ENCODE data around the gene MEPCE. TPM values are rescaled to one million over a fixed set of nuclear protein-coding genes. Genes with fewer than 3 reads are reported as not detected.

Gene MEPCE
- total and polyA plus RNA-seq, 9 of the 15 experiments (the other 6 are each of a cell fraction or from before 2014, with no cell fraction given), result 10.9 to 76.3 (median 44.1) TPM

DNA sequence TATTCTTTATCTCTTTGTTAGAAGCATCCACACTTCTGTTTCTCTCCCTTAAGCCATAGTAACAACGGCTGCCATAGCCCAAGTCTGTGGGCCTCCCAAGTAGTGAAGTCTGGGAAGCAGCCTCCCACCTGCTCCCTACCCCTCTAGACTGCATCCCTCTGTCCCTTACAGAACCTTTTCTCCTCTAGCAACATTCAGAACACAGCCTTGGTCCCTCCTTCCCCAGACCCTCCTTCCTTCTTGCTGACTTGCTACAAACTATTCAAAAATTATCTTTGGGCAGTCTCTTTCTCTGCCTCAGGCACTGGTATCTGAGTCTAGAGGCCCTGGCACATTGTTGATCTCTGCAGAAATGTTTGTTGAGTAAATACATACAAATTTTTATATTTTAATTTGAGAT lies 51.8 kb downstream of the MEPCE start:
- no peak for TF ChIP-seq NFYB (IDR thresholded peaks at IDR 0.05; ENCODE audit: extremely low read depth, insufficient read length)
- TF ChIP-seq, protein P1, sequence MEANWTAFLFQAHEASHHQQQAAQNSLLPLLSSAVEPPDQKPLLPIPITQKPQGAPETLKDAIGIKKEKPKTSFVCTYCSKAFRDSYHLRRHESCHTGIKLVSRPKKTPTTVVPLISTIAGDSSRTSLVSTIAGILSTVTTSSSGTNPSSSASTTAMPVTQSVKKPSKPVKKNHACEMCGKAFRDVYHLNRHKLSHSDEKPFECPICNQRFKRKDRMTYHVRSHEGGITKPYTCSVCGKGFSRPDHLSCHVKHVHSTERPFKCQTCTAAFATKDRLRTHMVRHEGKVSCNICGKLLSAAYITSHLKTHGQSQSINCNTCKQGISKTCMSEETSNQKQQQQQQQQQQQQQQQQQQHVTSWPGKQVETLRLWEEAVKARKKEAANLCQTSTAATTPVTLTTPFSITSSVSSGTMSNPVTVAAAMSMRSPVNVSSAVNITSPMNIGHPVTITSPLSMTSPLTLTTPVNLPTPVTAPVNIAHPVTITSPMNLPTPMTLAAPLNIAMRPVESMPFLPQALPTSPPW (CRISPR knock-in tag; IDR thresholded peaks at IDR 0.05), result no peak
- no peak for TF ChIP-seq GABPB1 (CRISPR knock-in tag; IDR thresholded peaks at IDR 0.05)
- TF ChIP-seq, protein P2, sequence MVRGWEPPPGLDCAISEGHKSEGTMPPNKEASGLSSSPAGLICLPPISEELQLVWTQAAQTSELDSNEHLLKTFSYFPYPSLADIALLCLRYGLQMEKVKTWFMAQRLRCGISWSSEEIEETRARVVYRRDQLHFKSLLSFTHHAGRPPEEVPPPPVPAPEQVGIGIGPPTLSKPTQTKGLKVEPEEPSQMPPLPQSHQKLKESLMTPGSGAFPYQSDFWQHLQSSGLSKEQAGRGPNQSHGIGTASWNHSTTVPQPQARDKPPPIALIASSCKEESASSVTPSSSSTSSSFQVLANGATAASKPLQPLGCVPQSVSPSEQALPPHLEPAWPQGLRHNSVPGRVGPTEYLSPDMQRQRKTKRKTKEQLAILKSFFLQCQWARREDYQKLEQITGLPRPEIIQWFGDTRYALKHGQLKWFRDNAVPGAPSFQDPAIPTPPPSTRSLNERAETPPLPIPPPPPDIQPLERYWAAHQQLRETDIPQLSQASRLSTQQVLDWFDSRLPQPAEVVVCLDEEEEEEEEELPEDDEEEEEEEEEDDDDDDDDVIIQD (CRISPR knock-in tag; IDR thresholded peaks at IDR 0.05), result no peak
- Histone ChIP-seq H3K27me3 (ENCODE audit: control insufficient read depth in 2 of 2, insufficient read depth in 2 of 2, low read length in 2 of 2) (no peaks in the 10 kb centered on the region), H3K9me1 (ENCODE audit: control insufficient read depth, insufficient read depth, low read length) (no peaks in the 10 kb centered on the region), H3K4me1 (replicated peaks in 1 of 2; ENCODE audit: control insufficient read depth in 2 of 2, insufficient read depth in 2 of 2, low read length in 2 of 2) (peaks cover 16 to 76% of the 10 kb centered on the region in 2 experiments), H3K4me2 (ENCODE audit: insufficient read depth, low read length) (no peak overlapping the region), H4K20me1 (replicated peaks; ENCODE audit: control insufficient read depth, insufficient read depth, low read length) (peaks cover 10% of the 10 kb centered on the region; the same call in 1 of the 2 replicates), H3K9ac (ENCODE audit: insufficient read depth in 1 of 2, low read depth in 2 of 2, low read length in 2 of 2) (no peak overlapping the region), H3K79me2 (ENCODE audit: control insufficient read depth, insufficient read depth, low read length) (peaks cover 27% of the 10 kb centered on the region), H2AFZ (ENCODE audit: low read depth, low read length) (no peak overlapping the region), H3K27ac (ENCODE audit: extremely low read depth, low read depth, low read length) (no peak overlapping the region), H3K9me3 (replicated peaks; ENCODE audit: control insufficient read depth, insufficient read depth, low read depth, low read length) (no peaks in the 10 kb centered on the region), H3K4me3 (no peak overlapping the region), H3K36me3 (ENCODE audit: control insufficient read depth, insufficient read depth, low read length) (peaks cover 8% of the 10 kb centered on the region; the same call in 1 of the 3 replicates)
- no peak for FAIRE-seq
- 54% methylated on average over 1 of the region's 1 CpG for WGBS (ENCODE audit: insufficient coverage, low coverage, missing lambda C conversion rate)
- no TSS peak for BruUV-seq (replicated peaks)
- DNase-seq (ENCODE audit: extremely low read depth in 1 of 4, low spot score in 3 of 4), result no peak
- intact Hi-C loops (cut with micrococcal nuclease) (no loop called here), in situ Hi-C loops (cut with MboI) (no loop called here)
- no peak for ATAC-seq
- CTCF ChIA-PET (ENCODE audit: low intra/inter-chr PET ratio), result interaction anchor here (3.3 kb wide), 1 partner anchor 78 kb away, joined by 30 read pairs; no protein-coding TSS in a partner anchor
- POLR2A ChIA-PET, result interaction anchor here (0.6 to 1.0 kb wide), 2 partner anchors 12 to 1072 kb away, joined by 3 read pairs; no protein-coding TSS in a partner anchor
